Left ventricle myocardium inferior (tissue), 1 donor: Measurements from ENCODE around the gene TPI1. TPM values are rescaled to one million over a fixed set of nuclear protein-coding genes. Genes with fewer than 3 reads are reported as not detected.
A peak's percentile ranks its signal among the peaks of the same experiment; 100 is the strongest.

Experiments used
- DNase-seq: peaks from one replicate; pipeline ENCODE4 v3.0.0-alpha.2; 2020
- H3K27ac ChIP-seq: fragments of 200-600 bp; replicated peaks from 2 replicates; pipeline ENCODE4 v1.8.0; 2021
- H3K27me3 ChIP-seq: fragments of 200-600 bp; 2 replicates; pipeline ENCODE4 v1.8.0; 2021; ENCODE audit warnings: low read depth
- H3K36me3 ChIP-seq: fragments of 200-600 bp; 2 replicates; pipeline ENCODE4 v1.8.0; 2021
- H3K4me1 ChIP-seq: fragments of 200-600 bp; 2 replicates; pipeline ENCODE4 v1.8.0; 2021
- H3K4me3 ChIP-seq: fragments of 200-600 bp; 2 replicates; pipeline ENCODE4 v1.8.0; 2021; ENCODE audit warnings: mild to moderate bottlenecking, moderate library complexity
- H3K9me3 ChIP-seq: fragments of 200-600 bp; replicated peaks from 2 replicates; pipeline ENCODE4 v1.8.0; 2021
- CTCF ChIP-seq: fragments of 200-600 bp; IDR thresholded peaks from 2 replicates; pipeline ENCODE4 v1.8.0; 2021; ENCODE audit warnings: antibody characterized with exemption, mild to moderate bottlenecking, borderline replicate concordance
- intact Hi-C: fragments of 100-400 bp; cut with micrococcal nuclease; formaldehyde crosslinking; loops from one replicate; pipeline ENCODE4 v1.11.0; 2022
- long read RNA-seq: library from polyadenylated mRNA; unstranded; transcript quantifications from one replicate; pipeline ENCODE4 v2.0.0, GENCODE V29; 2021
- total RNA-seq: library from RNA; stranded (reverse); fragmentation: NEBNext Ultra II Directional; extraction: Animal tissue kit (Norgen Biotek cat#: 25700); gene quantifications from one replicate; pipeline ENCODE4 v1.2.1, GENCODE V29; 2021
- donor health status: DM: no; HTN: yes; CAD: no; lungs with severe emphysema.

Gene TPI1
- 753 TPM for total RNA-seq
- long read RNA-seq, transcript TPI1-201 (7 exons, 1,763 nt), result major isoform, 1,260 of 1,321 reads
- long read RNA-seq, partial matches to known transcripts, result 28 of 1,321 reads
- long read RNA-seq, other reads (novel, unspliced or antisense), result 29 of 1,321 reads

DNA sequence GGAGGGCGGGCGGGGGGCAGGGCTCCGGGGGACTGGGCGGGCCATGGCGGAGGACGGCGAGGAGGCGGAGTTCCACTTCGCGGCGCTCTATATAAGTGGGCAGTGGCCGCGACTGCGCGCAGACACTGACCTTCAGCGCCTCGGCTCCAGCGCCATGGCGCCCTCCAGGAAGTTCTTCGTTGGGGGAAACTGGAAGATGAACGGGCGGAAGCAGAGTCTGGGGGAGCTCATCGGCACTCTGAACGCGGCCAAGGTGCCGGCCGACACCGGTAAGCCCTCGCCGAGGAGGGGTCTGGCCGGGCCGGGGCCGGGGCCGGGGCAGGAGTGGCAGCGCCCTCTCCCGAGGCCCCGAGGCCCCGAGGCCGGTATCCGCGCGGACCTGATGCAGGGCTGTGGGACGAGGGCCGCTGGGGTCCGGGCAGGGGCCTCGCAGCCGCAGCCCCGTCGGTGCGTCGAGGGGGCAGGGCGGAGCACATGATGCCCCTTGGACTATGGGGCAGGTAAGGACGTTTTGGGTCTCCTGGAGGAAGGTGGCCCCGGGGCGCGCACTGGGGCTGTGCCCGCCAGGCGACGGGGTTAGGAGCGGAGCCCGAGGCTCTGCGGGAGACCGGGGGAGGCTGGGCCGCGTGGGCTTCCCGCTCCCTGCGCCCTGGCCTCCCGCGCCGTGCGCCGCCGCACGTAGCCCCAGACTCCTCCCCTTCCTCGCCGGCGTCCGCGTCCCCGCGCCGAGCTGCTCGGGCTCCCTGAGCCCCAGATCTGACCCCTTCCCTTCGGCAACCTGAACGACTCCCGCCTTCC lies at the start of gene TPI1:
TPI1 (plus strand) TSS at position 119 of the 798 bp plus-strand sequence; CDS start at position 155, 36 bp downstream.
- Histone ChIP-seq H3K27me3 (no peaks in the 10 kb centered on the region), H3K4me1 (peaks cover 56% of the 10 kb centered on the region), H3K36me3 (peaks cover 53% of the 10 kb centered on the region), H3K4me3 (peak within 1 kb of the TSS; percentile 100), H3K9me3 (no peaks in the 10 kb centered on the region), H3K27ac (peak within 1 kb of the TSS; percentile 99)
- TF ChIP-seq CTCF, result no peak
- intact Hi-C loops, result no loop called here
- DNase-seq, result peak; percentile 88

GRCh38 chr12:6817662-6818157 lies 49.6 kb upstream of the TPI1 start:
- DNase-seq, result no peak
- intact Hi-C loops, result no loop called here
- peaks cover 16% of the 10 kb centered on the region for H3K4me1 ChIP-seq
- no peak overlapping the region for H3K4me3 ChIP-seq
- no peaks in the 10 kb centered on the region for H3K36me3 ChIP-seq
- H3K27ac ChIP-seq, result no peak overlapping the region
- no peaks in the 10 kb centered on the region for H3K9me3 ChIP-seq
- TF ChIP-seq CTCF, result no peak
- peaks cover 28% of the 10 kb centered on the region for H3K27me3 ChIP-seq

DNA sequence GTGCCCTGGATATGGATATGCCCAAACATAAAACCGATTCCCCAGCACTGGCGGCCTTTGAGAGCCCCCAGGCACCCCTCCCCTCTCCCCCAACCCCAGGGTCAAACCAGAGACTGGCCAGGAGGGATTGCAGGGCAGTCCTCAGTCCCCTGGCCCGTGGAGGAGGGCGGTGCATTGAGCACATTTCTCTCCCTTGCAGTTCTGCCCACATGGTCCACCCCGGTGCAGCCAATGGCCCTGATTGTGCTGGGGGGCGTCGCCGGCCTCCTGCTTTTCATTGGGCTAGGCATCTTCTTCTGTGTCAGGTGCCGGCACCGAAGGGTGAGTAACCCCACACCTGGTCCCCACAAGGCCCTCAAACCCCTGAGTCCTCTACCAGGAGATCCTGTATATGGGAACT lies 49.1 kb upstream of the TPI1 start:
- no peak for DNase-seq

GRCh38 chr12:6818645-6819044 lies 48.7 kb upstream of the TPI1 start:
- Histone ChIP-seq H3K36me3 (no peaks in the 10 kb centered on the region), H3K4me1 (peaks cover 16% of the 10 kb centered on the region), H3K9me3 (no peaks in the 10 kb centered on the region), H3K27ac (no peak overlapping the region), H3K27me3 (peaks cover 31% of the 10 kb centered on the region), H3K4me3 (no peak overlapping the region)
- DNase-seq, result no peak
- intact Hi-C loops, result no loop called here
- no peak for TF ChIP-seq CTCF

More for the DNA sequence above, 49.1 kb upstream of the TPI1 start:
- Histone ChIP-seq H3K4me3 (no peak overlapping the region), H3K27ac (no peak overlapping the region), H3K9me3 (no peaks in the 10 kb centered on the region), H3K36me3 (no peaks in the 10 kb centered on the region), H3K27me3 (peaks cover 31% of the 10 kb centered on the region), H3K4me1 (peaks cover 16% of the 10 kb centered on the region)
- TF ChIP-seq CTCF, result no peak
- intact Hi-C loops, result no loop called here

GRCh38 chr12:6819106-6820030 lies 48.0 kb upstream of the TPI1 start:
- Histone ChIP-seq H3K9me3 (no peaks in the 10 kb centered on the region), H3K27me3 (peaks cover 30% of the 10 kb centered on the region), H3K4me3 (no peak overlapping the region), H3K27ac (no peak overlapping the region), H3K36me3 (no peaks in the 10 kb centered on the region), H3K4me1 (peaks cover 16% of the 10 kb centered on the region)
- intact Hi-C loops, result no loop called here
- no peak for TF ChIP-seq CTCF
- no peak for DNase-seq
